Breast epithelium (tissue), 3 donors: ENCODE data around the gene OSBPL2.

ENCODE experiments used
- CTCF ChIP-seq, 3 donors: fragments of 450-650 bp; IDR thresholded peaks; one replicate each; pipeline ENCODE4 v1.5.1; 2016 to 2017; ENCODE audit warnings: antibody characterized with exemption in 3 of 3, mild to moderate bottlenecking in 3 of 3, moderate library complexity in 3 of 3
- POLR2AphosphoS5 ChIP-seq, 3 donors: sonication (generic); formaldehyde crosslinking; IDR thresholded peaks; one replicate each; pipeline ENCODE4 v1.6.1; 2017; ENCODE audit warnings: antibody characterized with exemption in 3 of 3

GRCh38 chr20:62332989-62333819 is 94.9 kb downstream of the OSBPL2 start:
- no peak for TF ChIP-seq CTCF (IDR thresholded peaks at IDR 0.05)
- no peak for TF ChIP-seq POLR2AphosphoS5 (IDR thresholded peaks at IDR 0.05)
